Measurements from ENCODE around the gene SNUPN.

- no peak for TF ChIP-seq EZH2 (IDR thresholded peaks at IDR 0.05; ENCODE audit: borderline replicate concordance)
- peak; percentile 26 for TF ChIP-seq CTCF (IDR thresholded peaks at IDR 0.05; ENCODE audit: poor library complexity)
Measured at GRCh38 chr15:75597667-75598341, 27.7 kb downstream of the SNUPN start.

Data from hepatocyte (in vitro differentiated cells).